GM18909 (cell line): ENCODE measurements around the gene PGLYRP1.

Experiments used
- ATAC-seq: cut with Tn5 transposase; IDR thresholded peaks from one replicate; pipeline ENCODE4 v1.9.1; 2021; ENCODE audit warnings: mild to moderate bottlenecking; ENCODE audit not compliant: unreplicated experiment, poor library complexity

Gene PGLYRP1

GRCh38 chr19:46006411-46006810 is 16.4 kb downstream of the PGLYRP1 start:
- no peak for ATAC-seq

GRCh38 chr19:46002678-46003275 is 20.1 kb downstream of the PGLYRP1 start:
- ATAC-seq, result no peak

GRCh38 chr19:46000491-46001246 is 22.2 kb downstream of the PGLYRP1 start:
- ATAC-seq, result peak; percentile 38

GRCh38 chr19:45999653-46000121 is 23.2 kb downstream of the PGLYRP1 start:
- ATAC-seq, result no peak

- no peak for ATAC-seq
Observed at GRCh38 chr19:45998834-45999233, 24.0 kb downstream of the PGLYRP1 start.

- no peak for ATAC-seq
Observed at GRCh38 chr19:45996933-45997332, 25.9 kb downstream of the PGLYRP1 start.

- ATAC-seq, result no peak
Observed at GRCh38 chr19:45995715-45996385, 27.0 kb downstream of the PGLYRP1 start.

GRCh38 chr19:45994998-45995714 is 27.7 kb downstream of the PGLYRP1 start, which contains the start of gene CCDC61:
Gene CCDC61 (plus strand): TSS chr19:45995467. CDS start chr19:46003019, 7,552 bp downstream.
- ATAC-seq, result peak; percentile 94

GRCh38 chr19:45994456-45994997 is 28.3 kb downstream of the PGLYRP1 start:
- peak; percentile 2 for ATAC-seq

- ATAC-seq, result no peak
Observed at GRCh38 chr19:45990113-45990728, 32.6 kb downstream of the PGLYRP1 start.

GRCh38 chr19:45985321-45985720 is 37.5 kb downstream of the PGLYRP1 start:
- ATAC-seq, result no peak

- no peak for ATAC-seq
Observed at GRCh38 chr19:45981350-45981749, 41.5 kb downstream of the PGLYRP1 start.

- no peak for ATAC-seq
Observed at GRCh38 chr19:45978156-45978555, 44.7 kb downstream of the PGLYRP1 start.

- no peak for ATAC-seq
Observed at GRCh38 chr19:45976178-45976577, 46.7 kb downstream of the PGLYRP1 start.

- ATAC-seq, result no peak
Observed at GRCh38 chr19:45975306-45976070, 47.4 kb downstream of the PGLYRP1 start.

- ATAC-seq, result no peak
Observed at GRCh38 chr19:45973553-45974338, 49.1 kb downstream of the PGLYRP1 start, which contains the start of gene NOVA2. Gene NOVA2 (minus strand): TSS chr19:45973865. CDS start chr19:45973351, 514 bp downstream.

- no peak for ATAC-seq
Observed at GRCh38 chr19:45972947-45973540, 49.8 kb downstream of the PGLYRP1 start.
